ENCODE results near the gene SUPT16H.
A peak's percentile ranks its signal among the peaks of the same experiment; 100 is the strongest.

SUPT16H gene

DNA sequence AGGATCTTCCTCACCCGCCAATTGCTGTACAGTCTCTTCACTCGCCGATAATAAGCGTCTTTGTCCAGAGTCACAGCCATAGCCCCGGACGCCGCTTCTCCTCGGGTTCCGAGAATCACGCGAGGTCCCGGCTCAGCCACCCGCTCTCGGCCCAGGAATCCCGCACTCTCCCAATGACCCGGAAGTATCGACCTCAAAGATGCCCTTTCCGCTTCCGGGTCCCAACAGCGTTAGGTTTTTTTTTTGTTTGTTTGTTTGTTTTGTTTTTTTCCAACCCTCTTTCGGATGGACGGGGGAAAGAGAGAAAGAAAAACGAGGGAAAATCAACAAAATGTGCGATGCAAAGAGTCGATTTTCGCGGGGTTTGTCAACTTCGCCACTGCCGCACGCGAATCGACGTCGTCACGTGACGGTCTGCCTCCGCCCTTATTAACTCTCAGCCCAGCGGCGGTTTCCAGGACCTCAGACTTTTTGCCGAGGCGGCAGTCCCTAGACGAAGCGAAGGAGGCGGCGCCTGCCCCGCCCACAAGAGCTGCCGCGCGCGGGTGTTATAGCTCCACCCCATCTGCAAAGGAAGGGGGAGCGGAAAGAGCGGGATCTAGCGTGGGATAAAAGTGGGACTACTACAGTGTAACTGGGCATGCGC is at the start of gene SUPT16H:
Gene SUPT16H (minus strand): TSS at position 172 of the 646 bp plus-strand sequence. CDS start 92 bp downstream, at position 80.
- TF ChIP-seq, protein P1, sequence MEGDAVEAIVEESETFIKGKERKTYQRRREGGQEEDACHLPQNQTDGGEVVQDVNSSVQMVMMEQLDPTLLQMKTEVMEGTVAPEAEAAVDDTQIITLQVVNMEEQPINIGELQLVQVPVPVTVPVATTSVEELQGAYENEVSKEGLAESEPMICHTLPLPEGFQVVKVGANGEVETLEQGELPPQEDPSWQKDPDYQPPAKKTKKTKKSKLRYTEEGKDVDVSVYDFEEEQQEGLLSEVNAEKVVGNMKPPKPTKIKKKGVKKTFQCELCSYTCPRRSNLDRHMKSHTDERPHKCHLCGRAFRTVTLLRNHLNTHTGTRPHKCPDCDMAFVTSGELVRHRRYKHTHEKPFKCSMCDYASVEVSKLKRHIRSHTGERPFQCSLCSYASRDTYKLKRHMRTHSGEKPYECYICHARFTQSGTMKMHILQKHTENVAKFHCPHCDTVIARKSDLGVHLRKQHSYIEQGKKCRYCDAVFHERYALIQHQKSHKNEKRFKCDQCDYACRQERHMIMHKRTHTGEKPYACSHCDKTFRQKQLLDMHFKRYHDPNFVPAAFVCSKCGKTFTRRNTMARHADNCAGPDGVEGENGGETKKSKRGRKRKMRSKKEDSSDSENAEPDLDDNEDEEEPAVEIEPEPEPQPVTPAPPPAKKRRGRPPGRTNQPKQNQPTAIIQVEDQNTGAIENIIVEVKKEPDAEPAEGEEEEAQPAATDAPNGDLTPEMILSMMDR (IDR thresholded peaks at IDR 0.05; ENCODE audit: extremely low read depth, missing control alignments) = no peak
- DNase-seq (ENCODE audit: low spot score) = peak; percentile 84

DNA sequence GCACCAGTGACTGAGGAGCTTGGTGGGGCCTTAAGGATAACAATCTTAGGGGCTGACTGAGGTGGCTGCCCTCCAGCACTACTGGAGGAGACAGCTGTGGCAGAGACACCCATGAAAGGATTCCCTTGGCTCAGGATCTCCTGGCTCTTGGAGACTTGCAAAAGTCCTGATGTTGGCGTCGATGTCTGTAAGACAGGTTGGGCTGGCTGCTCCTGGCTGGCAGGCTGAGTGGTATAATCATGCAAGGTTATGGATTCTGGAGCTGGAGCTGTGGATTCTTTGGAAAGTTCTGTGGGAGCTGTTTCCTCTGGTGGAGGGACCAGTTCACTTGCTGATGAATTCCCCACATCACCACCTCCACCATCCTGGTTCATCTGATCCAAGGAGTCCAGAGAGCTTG is 47.3 kb upstream of the SUPT16H start:
- TF ChIP-seq, protein P1 (IDR thresholded peaks at IDR 0.05; ENCODE audit: extremely low read depth, missing control alignments) = no peak
- DNase-seq (ENCODE audit: low spot score) = no peak

DNA sequence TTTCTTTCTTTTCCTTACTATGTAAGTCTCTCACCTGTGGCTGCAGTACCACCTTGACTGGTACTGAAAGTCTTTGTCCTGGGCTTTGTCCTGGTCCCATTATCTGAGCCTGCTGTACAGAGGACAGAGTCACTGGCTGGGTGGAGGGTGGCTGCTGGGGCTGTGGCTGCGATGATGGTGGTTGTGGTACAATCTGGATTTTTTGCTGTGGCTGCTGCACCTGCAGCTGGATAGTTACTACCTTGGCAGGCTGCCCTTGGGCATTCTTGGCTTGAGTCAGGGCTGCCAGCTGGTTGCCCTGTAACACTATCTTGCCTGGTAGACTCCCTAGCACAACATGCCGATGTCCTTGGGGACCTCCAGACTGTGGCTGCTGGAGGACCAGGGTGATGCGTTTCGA is 45.1 kb upstream of the SUPT16H start:
- no peak for DNase-seq (ENCODE audit: low spot score)

DNA sequence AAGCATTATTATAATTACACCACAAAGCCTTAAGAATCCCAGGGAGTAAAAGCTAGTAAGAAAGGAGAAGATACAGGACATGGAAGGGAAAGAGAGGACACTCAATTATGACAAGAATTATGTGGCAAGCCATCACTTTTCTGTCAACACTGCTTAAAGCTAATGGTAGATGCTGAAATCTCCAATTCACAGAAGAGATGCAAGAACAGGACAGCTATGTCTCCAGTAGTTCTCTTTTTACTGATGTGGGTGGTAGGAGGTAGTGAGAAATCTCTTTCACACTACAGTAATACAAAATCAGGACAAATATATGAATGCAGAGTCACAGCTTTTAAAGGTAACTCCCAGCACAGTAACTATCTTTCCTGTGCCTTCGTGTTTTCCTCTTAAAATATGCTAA is 42.9 kb upstream of the SUPT16H start:
- TF ChIP-seq, protein P1 (IDR thresholded peaks at IDR 0.05; ENCODE audit: extremely low read depth, missing control alignments) = no peak
- DNase-seq (ENCODE audit: low spot score) = no peak

More for the DNA sequence above, 45.1 kb upstream of the SUPT16H start:
- TF ChIP-seq, protein P1 (IDR thresholded peaks at IDR 0.05; ENCODE audit: extremely low read depth, missing control alignments) = no peak

DNA sequence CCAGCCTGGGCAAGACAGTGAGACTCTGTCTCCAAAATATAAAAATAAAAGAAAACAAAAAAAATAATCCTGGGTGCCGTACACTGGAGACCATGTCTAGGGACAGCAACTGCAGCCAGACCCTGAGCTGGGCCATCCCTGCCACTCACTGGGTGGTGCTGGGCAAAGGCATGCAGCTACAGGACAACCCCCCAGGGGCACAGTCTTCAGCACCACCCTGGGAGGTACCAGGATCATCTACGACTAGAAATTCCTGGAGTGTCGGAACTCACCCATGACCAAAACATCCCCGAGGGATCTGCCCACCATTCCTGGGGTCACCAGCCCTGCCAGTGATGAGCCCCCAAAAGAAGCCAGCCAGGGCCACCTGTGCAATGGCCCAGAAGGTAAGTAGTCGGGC is 35.7 kb upstream of the SUPT16H start:
- no peak for DNase-seq (ENCODE audit: low spot score)
- TF ChIP-seq, protein P1 (IDR thresholded peaks at IDR 0.05; ENCODE audit: extremely low read depth, missing control alignments) = no peak

DNA sequence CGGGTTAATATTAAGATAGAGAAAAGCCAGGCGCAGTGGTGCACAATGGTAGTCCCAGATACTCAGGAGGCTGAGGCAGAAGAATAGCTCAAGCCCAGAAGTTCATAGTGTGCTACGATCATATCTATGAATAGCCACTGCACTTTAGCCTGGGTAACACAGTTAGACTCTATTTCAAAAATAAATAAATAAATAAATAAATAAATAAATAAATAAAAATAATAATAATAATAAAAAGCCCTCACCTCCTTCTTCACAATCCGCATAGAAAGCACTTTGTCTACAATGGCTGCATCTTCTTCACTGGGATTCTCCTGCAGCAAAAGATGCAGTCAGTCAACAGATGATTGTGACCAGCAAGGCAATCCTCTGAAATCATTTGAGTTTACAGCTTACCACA is 31.5 kb upstream of the SUPT16H start:
- TF ChIP-seq, protein P1 (IDR thresholded peaks at IDR 0.05; ENCODE audit: extremely low read depth, missing control alignments) = no peak

DNA sequence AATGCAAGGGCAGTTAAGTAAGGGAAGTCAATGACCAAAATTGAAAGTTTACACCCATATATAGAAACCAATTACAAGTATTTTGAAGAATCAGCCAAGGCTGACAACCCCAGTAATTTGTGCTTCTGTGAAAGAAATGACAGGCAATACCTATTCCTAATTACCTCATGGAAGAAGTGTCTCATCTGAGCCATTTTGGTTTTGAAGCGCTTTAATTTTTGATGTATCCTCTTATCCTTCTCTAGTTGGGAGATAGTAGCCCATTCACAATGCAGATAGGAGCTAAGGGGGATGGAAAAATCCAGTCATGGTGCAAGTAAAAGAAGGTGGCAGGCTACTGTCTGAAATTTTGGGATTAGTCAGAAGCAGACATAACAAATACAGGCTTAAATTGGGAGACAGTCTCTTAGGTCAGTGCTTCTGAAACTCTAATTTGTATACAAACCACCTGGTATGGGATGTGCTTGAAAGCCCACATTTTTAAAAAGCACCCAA is 30.4 kb upstream of the SUPT16H start:
- DNase-seq (ENCODE audit: low spot score) = peak; percentile 46
- TF ChIP-seq, protein P1 (IDR thresholded peaks at IDR 0.05; ENCODE audit: extremely low read depth, missing control alignments) = no peak

More for the DNA sequence above, 31.5 kb upstream of the SUPT16H start:
- no peak for DNase-seq (ENCODE audit: low spot score)
